GM20000 (cell line): ENCODE results near the gene PTPN6.

ENCODE experiments used
- DNase-seq: peaks from one replicate; pipeline ENCODE4 v3.0.0; 2012; ENCODE audit warnings: low spot score
- TF ChIP-seq, protein P1 (sequence below): IDR thresholded peaks from 2 replicates; pipeline ENCODE4 v1.5.1; 2012; ENCODE audit warnings: mild to moderate bottlenecking, control low read depth; ENCODE audit errors: extremely low read depth, missing control alignments

The PTPN6 gene

GRCh38 chr12:6912164-6912935 lies 38.8 kb upstream of the PTPN6 start:
- TF ChIP-seq, protein P1, sequence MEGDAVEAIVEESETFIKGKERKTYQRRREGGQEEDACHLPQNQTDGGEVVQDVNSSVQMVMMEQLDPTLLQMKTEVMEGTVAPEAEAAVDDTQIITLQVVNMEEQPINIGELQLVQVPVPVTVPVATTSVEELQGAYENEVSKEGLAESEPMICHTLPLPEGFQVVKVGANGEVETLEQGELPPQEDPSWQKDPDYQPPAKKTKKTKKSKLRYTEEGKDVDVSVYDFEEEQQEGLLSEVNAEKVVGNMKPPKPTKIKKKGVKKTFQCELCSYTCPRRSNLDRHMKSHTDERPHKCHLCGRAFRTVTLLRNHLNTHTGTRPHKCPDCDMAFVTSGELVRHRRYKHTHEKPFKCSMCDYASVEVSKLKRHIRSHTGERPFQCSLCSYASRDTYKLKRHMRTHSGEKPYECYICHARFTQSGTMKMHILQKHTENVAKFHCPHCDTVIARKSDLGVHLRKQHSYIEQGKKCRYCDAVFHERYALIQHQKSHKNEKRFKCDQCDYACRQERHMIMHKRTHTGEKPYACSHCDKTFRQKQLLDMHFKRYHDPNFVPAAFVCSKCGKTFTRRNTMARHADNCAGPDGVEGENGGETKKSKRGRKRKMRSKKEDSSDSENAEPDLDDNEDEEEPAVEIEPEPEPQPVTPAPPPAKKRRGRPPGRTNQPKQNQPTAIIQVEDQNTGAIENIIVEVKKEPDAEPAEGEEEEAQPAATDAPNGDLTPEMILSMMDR, result no peak
- no peak for DNase-seq

DNA sequence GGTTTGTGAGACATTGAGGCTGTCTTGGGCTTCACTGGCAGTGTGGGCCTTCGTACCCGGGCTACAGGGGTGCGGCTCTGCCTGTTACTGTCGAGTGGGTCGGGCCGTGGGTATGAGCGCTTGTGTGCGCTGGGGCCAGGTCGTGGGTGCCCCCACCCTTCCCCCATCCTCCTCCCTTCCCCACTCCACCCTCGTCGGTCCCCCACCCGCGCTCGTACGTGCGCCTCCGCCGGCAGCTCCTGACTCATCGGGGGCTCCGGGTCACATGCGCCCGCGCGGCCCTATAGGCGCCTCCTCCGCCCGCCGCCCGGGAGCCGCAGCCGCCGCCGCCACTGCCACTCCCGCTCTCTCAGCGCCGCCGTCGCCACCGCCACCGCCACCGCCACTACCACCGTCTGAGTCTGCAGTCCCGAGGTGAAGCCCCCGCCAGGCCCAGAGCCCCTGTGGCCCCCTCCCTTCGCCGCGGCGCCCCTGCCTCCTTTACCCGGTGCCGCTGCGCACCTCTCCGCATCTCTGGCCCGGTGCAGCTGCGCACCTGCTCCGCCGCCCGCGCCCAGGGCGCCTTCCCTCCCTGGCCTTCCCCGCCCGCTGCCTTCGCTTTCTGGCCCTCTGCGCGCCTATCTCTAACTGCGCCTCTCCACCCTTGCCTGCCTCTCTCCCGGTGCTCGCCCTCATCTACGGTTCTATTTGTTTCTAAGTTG lies 36.8 kb upstream of the PTPN6 start, which contains the start of gene ENO2:
Gene ENO2, plus strand, starts transcription at position 335 of the 701 bp plus-strand sequence. CDS start 1,253 bp downstream, outside the sequence.
- TF ChIP-seq, protein P1, result no peak
- peak; percentile 92 for DNase-seq

DNA sequence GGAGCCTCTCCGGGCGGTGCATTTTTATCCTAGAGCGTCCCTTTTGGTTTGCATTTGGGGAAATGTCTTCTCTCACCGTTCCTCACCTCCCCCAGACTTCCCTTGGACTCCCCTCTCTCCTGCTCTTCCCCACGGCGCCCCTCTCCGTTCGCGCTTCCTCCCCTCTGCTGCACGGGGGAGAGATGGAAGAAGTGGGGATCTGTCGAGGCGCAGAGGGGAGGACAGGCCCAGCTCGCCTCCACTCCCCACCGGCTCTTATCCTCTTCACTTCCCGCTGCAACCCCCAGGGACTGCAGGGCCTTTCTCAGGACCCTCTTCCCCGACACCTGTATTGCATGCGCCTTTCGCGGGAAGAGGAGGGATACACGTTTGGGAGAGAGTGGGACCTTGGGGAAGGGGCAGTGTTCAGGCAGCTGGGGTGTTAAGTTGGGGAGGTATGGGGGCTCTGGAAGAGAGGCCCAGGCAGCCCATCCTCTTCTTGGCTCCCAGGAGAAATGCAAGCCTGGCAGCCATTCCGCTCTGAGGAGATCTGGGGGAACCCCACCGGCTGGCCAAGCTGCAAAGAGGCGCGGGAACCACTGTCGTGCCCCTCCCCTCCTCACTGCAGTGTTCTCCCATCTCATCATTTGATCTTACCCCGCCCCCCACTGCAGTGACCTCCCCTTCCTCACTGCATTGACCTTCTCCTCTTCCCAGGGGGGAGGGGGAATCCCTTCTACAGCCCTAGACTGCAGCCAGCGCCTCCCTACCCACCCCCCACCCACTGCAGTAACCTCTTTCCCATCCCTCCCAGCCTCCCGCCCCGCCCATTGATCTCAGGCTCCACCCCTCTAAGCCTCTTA lies 36.0 kb upstream of the PTPN6 start:
- peak; percentile 58 for DNase-seq
- TF ChIP-seq, protein P1, result no peak

- no peak for DNase-seq
- TF ChIP-seq, protein P1, result no peak
Measured at GRCh38 chr12:6915789-6916285, 35.3 kb upstream of the PTPN6 start.

GRCh38 chr12:6916426-6917200 lies 34.5 kb upstream of the PTPN6 start:
- DNase-seq, result peak; percentile 8
- TF ChIP-seq, protein P1, result no peak

GRCh38 chr12:6917491-6918231 lies 33.5 kb upstream of the PTPN6 start:
- TF ChIP-seq, protein P1, result no peak
- no peak for DNase-seq
